GM23338 (cell line): ENCODE data around the gene ASS1.

ENCODE experiments used
- CREB1 ChIP-seq: fragments of 250-450 bp; sonication (Bioruptor Pico); IDR thresholded peaks from 2 replicates; pipeline ENCODE4 v1.5.0; 2020; ENCODE audit warnings: low read depth, mild to moderate bottlenecking, moderate library complexity
- EZH2 ChIP-seq: fragments of 200-600 bp; sonication (generic); IDR thresholded peaks from one replicate; pipeline ENCODE4 v1.8.0; 2017; ENCODE audit warnings: antibody characterized with exemption, mild to moderate bottlenecking, low read depth; ENCODE audit not compliant: unreplicated experiment
- POLR2AphosphoS5 ChIP-seq: IDR thresholded peaks from 2 replicates; pipeline ENCODE4 v1.6.1; 2016; ENCODE audit warnings: antibody characterized with exemption, low read depth
- TF ChIP-seq, protein P1 (sequence below), 2 experiments: fragments of 200-600 bp in 1 of 2; sonication (generic) in 1 of 2; conservative IDR thresholded peaks; 2 replicates each; pipeline versions ENCODE4 v1.5.1 to v1.6.1; 2016 to 2017; ENCODE audit warnings: antibody characterized with exemption in 2 of 2, low read depth in 2 of 2, mild to moderate bottlenecking in 2 of 2, moderate library complexity in 1 of 2

DNA sequence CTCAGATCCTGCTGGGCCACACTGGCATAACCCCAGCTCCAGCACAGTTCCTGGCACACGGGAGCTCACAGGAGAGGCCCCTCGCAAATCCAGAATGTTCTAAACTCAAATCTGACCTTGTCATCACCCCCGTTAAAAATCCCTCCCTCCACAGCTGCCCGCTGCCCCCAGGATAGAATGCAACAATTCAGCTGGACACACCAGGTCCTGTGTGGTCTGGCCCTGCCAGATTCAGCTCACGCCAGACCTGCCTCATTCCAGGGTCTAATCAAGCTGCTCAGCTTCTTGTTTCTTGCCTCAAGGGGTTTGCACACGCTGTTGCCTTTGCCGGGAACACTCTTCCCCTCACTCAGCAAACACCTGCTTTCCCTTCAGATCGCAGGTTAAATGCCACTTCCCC lies 45.0 kb upstream of the ASS1 start:
- TF ChIP-seq, protein P1, sequence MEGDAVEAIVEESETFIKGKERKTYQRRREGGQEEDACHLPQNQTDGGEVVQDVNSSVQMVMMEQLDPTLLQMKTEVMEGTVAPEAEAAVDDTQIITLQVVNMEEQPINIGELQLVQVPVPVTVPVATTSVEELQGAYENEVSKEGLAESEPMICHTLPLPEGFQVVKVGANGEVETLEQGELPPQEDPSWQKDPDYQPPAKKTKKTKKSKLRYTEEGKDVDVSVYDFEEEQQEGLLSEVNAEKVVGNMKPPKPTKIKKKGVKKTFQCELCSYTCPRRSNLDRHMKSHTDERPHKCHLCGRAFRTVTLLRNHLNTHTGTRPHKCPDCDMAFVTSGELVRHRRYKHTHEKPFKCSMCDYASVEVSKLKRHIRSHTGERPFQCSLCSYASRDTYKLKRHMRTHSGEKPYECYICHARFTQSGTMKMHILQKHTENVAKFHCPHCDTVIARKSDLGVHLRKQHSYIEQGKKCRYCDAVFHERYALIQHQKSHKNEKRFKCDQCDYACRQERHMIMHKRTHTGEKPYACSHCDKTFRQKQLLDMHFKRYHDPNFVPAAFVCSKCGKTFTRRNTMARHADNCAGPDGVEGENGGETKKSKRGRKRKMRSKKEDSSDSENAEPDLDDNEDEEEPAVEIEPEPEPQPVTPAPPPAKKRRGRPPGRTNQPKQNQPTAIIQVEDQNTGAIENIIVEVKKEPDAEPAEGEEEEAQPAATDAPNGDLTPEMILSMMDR (conservative IDR thresholded peaks at IDR 0.05; ENCODE audit: low read depth in 2 of 2) = no peak
- TF ChIP-seq POLR2AphosphoS5 (no peak), EZH2 (no peak), CREB1 (CRISPR knock-in tag) (no peak)
